ENCODE measurements around the gene PDILT. TPM values are rescaled to one million over a fixed set of nuclear protein-coding genes. Genes with fewer than 3 reads are reported as not detected.
A peak's percentile ranks its signal among the peaks of the same experiment; 100 is the strongest.
"Not testable (repeated sequence)": the region's sequence is repeated elsewhere in the genome, so short reads cannot be mapped to it uniquely, and the experiment has no call there.

The PDILT gene
- total RNA-seq, 2 experiments from 2014 or later, result not detected

DNA sequence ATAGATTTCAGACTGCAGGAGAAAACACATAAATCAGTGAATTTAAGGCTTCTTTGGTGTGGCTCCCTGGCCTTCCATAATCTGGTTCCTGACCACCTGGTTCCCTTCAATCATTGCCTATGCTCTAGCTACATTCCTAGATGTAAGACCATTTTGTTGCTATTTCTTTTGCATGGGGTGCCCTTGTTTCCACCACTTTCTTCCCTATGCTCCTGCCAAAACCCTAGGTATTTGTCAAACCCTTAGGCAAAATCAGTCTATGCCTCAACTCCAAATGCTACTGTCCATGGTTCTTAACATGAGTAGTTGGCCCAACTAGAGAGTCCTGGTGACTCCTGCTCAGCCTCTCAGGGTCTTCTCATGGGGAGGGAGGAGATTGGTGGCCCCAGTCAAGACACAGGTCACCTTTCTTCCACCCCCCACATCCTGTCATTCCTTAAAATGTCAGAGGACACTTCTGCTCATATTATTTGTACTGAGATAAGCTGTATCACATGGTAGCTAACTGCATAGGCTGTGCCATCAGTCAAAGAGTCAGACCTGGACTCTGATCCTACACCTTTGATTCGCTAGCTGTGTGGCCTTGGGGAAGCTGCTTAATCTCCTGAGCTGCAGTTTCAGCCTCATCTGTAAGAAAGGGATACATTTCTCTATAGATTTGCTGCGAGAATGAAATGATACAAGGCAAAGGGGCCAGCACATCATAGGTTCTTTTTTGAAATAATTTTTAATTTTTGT is 19.8 kb upstream of the PDILT start:
- ATAC-seq, result no peak
- H3K36me3 Mint-ChIP-seq, result no peaks in the 10 kb centered on the region
- no peak overlapping the region for H3K27ac Mint-ChIP-seq
- no peak for DNase-seq
- H3K27me3 Mint-ChIP-seq, result no peaks in the 10 kb centered on the region
- H3K4me1 Mint-ChIP-seq, result no peaks in the 10 kb centered on the region
- CTCF ChIA-PET, result no interaction called here
- H3K9me3 Mint-ChIP-seq (ENCODE audit: low read depth), result no peaks in the 10 kb centered on the region
- no peak overlapping the region for H3K4me3 Mint-ChIP-seq

DNA sequence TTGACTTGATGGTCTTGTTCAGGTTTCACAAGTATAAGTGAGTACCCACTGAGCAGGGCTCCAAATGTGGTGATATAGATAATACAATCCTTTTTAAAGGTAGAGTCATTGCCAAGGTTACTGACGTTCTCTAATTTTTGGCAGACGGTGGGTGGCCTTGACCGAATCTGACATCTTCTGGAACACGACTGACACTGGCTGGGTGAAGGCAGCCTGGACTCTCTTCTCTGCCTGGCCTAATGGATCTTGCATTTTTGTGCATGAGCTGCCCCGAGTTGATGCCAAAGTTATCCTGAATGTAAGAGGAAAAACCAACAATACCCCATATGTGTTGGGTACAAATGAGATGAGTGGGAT is 19.2 kb upstream of the PDILT start:
- H3K27me3 Mint-ChIP-seq; H3K9me3 Mint-ChIP-seq (ENCODE audit: low read depth); DNase-seq; H3K36me3 Mint-ChIP-seq; CTCF ChIA-PET; H3K4me3 Mint-ChIP-seq; ATAC-seq; H3K4me1 Mint-ChIP-seq; H3K27ac Mint-ChIP-seq: not testable (repeated sequence)

DNA sequence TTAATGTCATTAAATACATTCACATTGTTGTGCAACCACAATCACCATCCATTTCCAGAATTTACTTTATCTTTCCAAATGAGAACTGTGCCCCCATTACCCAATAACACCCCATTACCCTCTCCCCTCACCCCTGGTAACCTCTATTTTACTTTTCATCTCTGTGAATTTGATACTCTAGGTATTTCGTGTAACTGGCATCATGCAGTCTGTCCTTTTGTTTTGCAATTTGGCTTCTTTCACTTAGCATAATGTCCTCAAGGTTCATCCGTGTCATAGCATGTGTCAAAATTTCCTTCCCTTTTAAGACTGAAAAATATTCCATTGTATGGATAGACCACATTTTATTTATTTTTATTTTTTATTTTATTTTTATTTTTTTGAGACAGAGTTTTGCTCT is 17.2 kb upstream of the PDILT start:
- ATAC-seq, CTCF ChIA-PET: not testable (repeated sequence)

DNA sequence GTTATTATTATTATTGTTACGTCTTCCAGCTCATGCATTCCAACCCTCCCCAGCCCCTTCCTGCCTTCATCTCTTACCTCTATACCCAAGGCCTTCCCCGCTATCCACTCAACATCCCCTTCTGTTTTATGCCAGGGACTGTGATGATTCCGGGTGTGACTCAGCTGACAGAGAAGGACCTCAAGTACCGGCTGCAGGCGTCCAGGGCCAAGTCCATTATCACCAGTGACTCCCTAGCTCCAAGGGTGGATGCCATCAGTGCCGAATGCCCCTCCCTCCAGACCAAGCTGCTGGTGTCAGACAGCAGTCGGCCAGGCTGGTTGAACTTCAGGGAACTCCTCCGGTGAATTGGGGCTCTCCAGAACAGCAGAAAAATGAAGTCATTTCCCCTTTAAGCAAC is 14.6 kb upstream of the PDILT start:
- CTCF ChIA-PET, result not testable (repeated sequence)

More for the DNA sequence above, 17.2 kb upstream of the PDILT start:
- H3K4me3 Mint-ChIP-seq; H3K36me3 Mint-ChIP-seq; H3K9me3 Mint-ChIP-seq (ENCODE audit: low read depth); H3K27ac Mint-ChIP-seq; H3K27me3 Mint-ChIP-seq; H3K4me1 Mint-ChIP-seq; DNase-seq: not testable (repeated sequence)

DNA sequence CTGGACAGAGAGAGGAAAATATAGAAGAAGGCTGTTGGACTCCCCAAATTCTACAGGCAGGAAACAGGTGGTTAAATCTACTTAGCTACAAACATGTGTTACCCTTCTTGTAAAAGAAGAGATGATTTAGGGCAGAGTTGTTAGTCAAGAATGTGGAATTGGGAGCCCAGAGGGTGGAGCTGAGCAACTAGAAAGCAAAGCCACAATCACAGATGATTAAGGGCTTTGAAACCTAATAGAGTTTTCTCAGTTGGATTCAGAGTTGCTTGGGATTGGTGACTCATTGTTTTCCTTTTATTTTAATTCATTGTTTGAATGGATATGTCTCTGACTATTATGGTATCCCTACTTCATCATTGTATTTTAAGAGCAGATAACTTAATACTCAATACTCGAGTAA is 11.0 kb upstream of the PDILT start:
- no peak overlapping the region for H3K27ac Mint-ChIP-seq
- no peaks in the 10 kb centered on the region for H3K4me1 Mint-ChIP-seq
- ATAC-seq (no peak), DNase-seq (no peak)
- no peak overlapping the region for H3K4me3 Mint-ChIP-seq
- no peaks in the 10 kb centered on the region for H3K9me3 Mint-ChIP-seq (ENCODE audit: low read depth)
- peaks cover 7% of the 10 kb centered on the region for H3K27me3 Mint-ChIP-seq
- no peaks in the 10 kb centered on the region for H3K36me3 Mint-ChIP-seq
- CTCF ChIA-PET, result no interaction called here

More for the DNA sequence above, 14.6 kb upstream of the PDILT start:
- H3K27me3 Mint-ChIP-seq; ATAC-seq; H3K9me3 Mint-ChIP-seq (ENCODE audit: low read depth); H3K4me3 Mint-ChIP-seq; H3K27ac Mint-ChIP-seq; H3K36me3 Mint-ChIP-seq; H3K4me1 Mint-ChIP-seq; DNase-seq: not testable (repeated sequence)

DNA sequence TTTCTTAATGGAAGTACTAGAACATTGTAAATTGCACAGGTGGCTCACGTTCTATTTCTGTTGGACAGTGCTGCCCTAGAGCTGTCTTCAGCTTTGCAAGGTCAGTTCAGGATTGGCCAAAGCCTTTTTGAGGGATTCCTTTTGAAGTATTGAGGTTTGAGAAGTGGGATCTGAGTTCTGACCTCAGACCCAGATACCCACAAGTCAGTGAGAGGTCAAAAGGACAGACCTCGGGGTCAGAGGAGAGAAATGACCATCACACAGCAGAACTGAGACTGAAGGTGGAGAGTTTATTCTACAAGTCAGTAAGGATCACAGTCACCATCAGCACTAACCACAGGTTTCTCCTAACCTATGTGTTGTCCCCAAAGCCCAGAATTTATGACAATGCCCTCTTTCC is 6.5 kb upstream of the PDILT start:
- no peak for DNase-seq
- ATAC-seq, result no peak
- Mint-ChIP-seq H3K4me1 (peaks cover 6% of the 10 kb centered on the region), H3K27me3 (peaks cover 7% of the 10 kb centered on the region), H3K4me3 (no peak overlapping the region), H3K27ac (no peak overlapping the region), H3K36me3 (no peaks in the 10 kb centered on the region), H3K9me3 (ENCODE audit: low read depth) (no peaks in the 10 kb centered on the region)
- CTCF ChIA-PET, result no interaction called here

DNA sequence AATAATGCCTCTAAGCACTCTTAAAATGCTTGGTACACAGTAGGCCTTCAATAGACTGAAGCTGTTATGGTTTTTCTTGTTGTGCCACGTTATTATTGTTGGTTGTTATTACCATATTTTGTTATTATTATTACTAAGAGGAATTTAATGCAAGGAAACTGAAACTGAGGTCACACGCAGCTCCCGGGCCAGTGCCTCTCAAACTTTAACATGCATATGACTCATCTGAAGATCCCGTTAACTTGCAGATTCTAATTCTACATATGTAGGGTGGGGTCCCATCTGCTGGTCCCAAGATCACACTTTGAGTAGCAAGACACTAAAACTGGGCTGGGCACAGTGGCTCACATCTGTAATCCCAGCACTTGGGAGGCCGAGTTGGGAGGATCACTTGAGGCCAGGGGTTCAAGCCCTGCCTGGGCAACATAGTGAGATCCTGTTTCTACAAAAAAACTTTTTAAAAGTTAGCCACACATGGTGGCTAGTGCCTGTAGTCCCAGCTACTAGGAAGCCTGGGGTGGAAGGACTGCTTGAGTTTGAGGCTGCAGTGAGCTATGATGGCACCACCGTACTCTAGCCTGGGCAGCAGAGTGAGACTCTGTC is 5.7 kb upstream of the PDILT start:
- peaks cover 7% of the 10 kb centered on the region for H3K27me3 Mint-ChIP-seq
- H3K27ac Mint-ChIP-seq, result no peak overlapping the region
- no peak overlapping the region for H3K4me3 Mint-ChIP-seq
- DNase-seq (no peak), ATAC-seq (no peak)
- no peaks in the 10 kb centered on the region for H3K36me3 Mint-ChIP-seq
- peaks cover 6% of the 10 kb centered on the region for H3K4me1 Mint-ChIP-seq
- CTCF ChIA-PET, result no interaction called here
- no peaks in the 10 kb centered on the region for H3K9me3 Mint-ChIP-seq (ENCODE audit: low read depth)

DNA sequence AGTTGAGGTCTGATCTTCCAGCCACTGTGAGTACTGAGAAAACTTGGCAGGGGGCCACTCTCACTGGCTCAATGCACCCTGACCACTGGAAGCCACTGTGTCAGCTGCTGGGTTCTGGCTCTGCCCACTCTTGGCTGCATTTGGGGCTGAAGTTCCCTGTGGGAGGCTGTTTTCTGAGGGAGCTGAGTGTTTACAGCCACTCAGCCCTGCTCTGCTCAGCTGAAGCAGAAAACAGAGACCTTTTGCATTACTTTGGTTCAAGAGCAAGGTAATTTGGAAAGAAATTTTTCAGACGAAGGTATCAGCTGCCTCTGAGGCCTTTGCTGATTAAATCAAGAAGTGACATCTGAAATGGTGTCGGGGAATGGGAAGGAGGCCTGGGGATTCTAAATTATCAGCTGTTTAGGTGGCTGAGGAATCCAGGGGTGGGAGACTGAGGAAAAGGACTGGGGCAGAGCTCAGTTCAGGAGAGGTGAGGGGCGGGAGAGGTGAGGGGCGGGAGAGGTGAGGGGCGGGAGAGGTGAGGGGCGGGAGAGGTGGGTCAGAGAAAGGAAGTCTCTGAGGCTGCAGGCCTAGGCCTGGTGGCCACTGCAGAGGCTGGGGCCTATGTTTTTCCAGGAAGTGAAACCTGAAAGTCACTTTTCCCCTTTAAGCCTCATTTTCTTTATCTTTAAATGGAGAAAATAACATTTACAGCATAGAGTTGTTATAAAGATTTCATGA is 5.0 kb upstream of the PDILT start, which contains the start of gene ACSM5:
Gene ACSM5 (plus strand): TSS at position 137 of the 723 bp plus-strand sequence. CDS start 1,951 bp downstream, outside the sequence.
- H3K4me1 Mint-ChIP-seq, result peaks cover 6% of the 10 kb centered on the region
- no peak within 1 kb of the TSS for H3K4me3 Mint-ChIP-seq
- CTCF ChIA-PET, result no interaction called here
- no peaks in the 10 kb centered on the region for H3K36me3 Mint-ChIP-seq
- no peak for ATAC-seq
- H3K27ac Mint-ChIP-seq, result peak within 1 kb of the TSS; percentile 59
- no peak for DNase-seq
- H3K27me3 Mint-ChIP-seq, result peaks cover 5% of the 10 kb centered on the region
- H3K9me3 Mint-ChIP-seq (ENCODE audit: low read depth), result no peaks in the 10 kb centered on the region

DNA sequence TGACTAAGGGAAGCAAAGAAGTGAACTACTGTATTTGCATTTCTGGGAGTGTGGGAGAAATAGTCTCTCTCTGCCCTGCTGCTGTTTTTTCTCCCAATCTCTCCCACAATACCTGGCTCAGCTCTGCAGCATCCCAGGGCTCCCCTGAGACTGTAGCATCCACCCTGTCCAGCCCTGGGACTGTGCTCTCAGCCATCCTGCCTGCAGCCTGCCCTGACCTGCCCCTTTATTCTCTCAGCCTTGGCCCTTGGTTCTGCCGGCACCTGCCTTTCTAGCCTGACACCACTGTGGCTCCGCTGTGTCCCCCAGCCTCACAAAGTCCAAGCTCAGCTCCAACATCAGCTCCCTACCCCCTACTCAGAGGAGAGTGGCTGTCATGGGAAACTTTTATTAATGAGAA is 1.9 kb downstream of the PDILT start:
- Mint-ChIP-seq H3K4me1 (no peaks in the 10 kb centered on the region), H3K36me3 (no peaks in the 10 kb centered on the region), H3K27me3 (no peaks in the 10 kb centered on the region), H3K27ac (no peak overlapping the region), H3K9me3 (ENCODE audit: low read depth) (no peaks in the 10 kb centered on the region), H3K4me3 (no peak overlapping the region)
- no peak for ATAC-seq
- CTCF ChIA-PET, result no interaction called here
- no peak for DNase-seq

DNA sequence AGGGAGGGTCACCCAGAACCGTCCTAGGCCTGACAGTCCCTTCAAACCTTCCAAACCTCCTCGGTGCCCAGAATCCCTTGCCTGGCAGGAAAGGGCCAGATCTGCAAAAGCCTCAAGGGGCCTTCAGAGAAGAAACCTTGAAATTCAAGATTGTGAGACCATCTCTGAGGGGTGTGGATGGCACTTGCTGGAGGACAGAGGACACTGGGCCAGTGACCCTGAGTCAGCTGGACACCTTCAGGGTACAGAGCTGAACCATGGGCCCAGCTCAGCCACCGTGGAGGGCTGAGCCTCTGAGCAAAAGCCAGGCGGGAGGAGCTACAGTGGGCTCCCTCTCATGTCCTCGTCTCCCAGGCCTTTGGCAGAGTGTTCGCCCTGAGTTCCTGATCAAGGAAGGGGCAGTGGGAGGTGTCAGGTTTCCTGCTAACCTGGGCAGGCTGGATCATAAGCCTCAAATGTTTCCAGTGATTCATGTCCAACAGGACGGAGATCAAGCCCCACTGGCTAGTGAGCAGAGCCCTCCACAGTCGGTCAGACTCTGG is 3.0 kb downstream of the PDILT start:
- H3K27me3 Mint-ChIP-seq, result no peaks in the 10 kb centered on the region
- DNase-seq, result no peak
- no peaks in the 10 kb centered on the region for H3K4me1 Mint-ChIP-seq
- H3K4me3 Mint-ChIP-seq, result no peak overlapping the region
- no peaks in the 10 kb centered on the region for H3K36me3 Mint-ChIP-seq
- H3K9me3 Mint-ChIP-seq (ENCODE audit: low read depth), result no peaks in the 10 kb centered on the region
- CTCF ChIA-PET, result interaction anchor here (2.8 kb wide), 1 partner anchor 17 kb away, joined by 18 read pairs; no protein-coding TSS in a partner anchor
- ATAC-seq, result no peak
- H3K27ac Mint-ChIP-seq, result no peak overlapping the region

DNA sequence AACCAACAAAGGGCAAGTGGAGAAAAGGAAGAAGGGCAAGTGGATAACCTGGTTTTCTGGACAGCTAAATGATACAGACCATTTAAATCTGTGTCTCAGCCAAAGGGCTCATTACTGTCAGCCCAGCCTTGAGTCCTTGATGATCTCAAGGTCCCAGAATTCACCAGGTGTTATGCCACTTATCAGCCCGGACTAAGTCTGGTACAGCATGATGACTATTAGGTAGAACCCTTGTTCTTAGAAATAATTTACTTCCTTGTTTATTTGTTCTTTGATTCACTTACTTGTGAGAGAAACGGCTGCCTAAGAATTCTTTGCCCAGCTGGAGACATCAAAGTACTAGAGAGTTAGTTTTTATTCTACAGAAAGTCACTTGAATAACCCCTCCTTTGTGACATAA is 3.5 kb downstream of the PDILT start:
- DNase-seq, result no peak
- Mint-ChIP-seq H3K36me3 (no peaks in the 10 kb centered on the region), H3K4me3 (no peak overlapping the region), H3K27me3 (no peaks in the 10 kb centered on the region), H3K9me3 (ENCODE audit: low read depth) (no peaks in the 10 kb centered on the region), H3K4me1 (no peaks in the 10 kb centered on the region), H3K27ac (no peak overlapping the region)
- CTCF ChIA-PET, result interaction anchor here (2.8 kb wide), 1 partner anchor 16 kb away, joined by 18 read pairs; no protein-coding TSS in a partner anchor
- no peak for ATAC-seq

DNA sequence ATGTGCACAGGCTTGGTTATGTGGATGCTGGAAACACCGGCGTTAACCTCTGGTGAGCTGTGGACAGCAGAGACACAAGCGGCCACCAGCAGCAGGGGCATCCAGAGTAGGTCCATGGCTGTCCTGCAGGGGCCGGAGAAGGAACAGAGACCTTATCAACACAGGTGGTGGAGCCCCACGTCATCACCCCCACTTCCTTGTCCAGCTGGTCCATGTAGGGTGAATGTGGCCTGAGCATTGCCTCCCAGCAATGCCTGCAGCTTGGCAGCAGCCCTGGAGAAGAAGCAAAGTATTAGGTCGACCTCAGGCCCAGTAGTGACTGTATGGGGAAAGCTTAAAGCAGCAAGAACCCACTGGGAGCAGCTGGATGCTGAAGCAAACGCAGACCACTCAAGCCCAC is 5.4 kb downstream of the PDILT start:
- H3K4me3 Mint-ChIP-seq, result no peak overlapping the region
- no peak overlapping the region for H3K27ac Mint-ChIP-seq
- CTCF ChIA-PET, result interaction anchor here (1.0 to 2.8 kb wide), 2 partner anchors 11 to 14 kb away, joined by 3 to 18 read pairs; no protein-coding TSS in a partner anchor
- no peaks in the 10 kb centered on the region for H3K9me3 Mint-ChIP-seq (ENCODE audit: low read depth)
- no peak for ATAC-seq
- no peaks in the 10 kb centered on the region for H3K4me1 Mint-ChIP-seq
- H3K36me3 Mint-ChIP-seq, result no peaks in the 10 kb centered on the region
- no peaks in the 10 kb centered on the region for H3K27me3 Mint-ChIP-seq
- DNase-seq, result no peak

DNA sequence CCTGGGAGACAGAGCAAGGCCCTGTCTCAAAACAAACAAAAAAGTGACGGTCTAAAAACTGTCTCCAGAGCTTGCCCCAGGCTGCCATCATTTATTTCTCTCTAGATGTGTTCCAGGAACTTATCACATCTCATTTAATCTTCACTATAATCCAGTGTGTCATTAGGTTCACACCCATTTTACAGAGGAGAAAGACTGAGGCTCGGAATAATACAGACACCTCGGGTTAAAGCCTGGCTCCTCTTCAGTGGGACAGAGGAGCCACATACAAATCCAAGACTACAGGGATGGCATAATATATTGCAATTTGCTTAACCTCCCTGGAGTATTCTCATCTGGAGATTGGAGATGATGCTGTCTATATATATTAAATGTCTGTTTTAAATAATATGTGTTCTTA is 5.9 kb downstream of the PDILT start:
- Mint-ChIP-seq H3K4me3 (no peak overlapping the region), H3K9me3 (ENCODE audit: low read depth) (no peaks in the 10 kb centered on the region), H3K4me1 (no peaks in the 10 kb centered on the region), H3K27ac (no peak overlapping the region), H3K36me3 (no peaks in the 10 kb centered on the region), H3K27me3 (no peaks in the 10 kb centered on the region)
- CTCF ChIA-PET, result interaction anchor here (1.0 kb wide), 1 partner anchor 10 kb away, joined by 3 read pairs; no protein-coding TSS in a partner anchor
- no peak for DNase-seq
- no peak for ATAC-seq
